Endothelial cell of umbilical vein (primary cell): ENCODE measurements around the gene IL4R. TPM values are rescaled to one million over a fixed set of nuclear protein-coding genes. Genes with fewer than 3 reads are reported as not detected.

Experiments
- BruUV-seq: library from RNA; stranded (reverse); fragments of 400-500 nt; replicated peaks from 2 replicates; lab custom pipeline; 2021; lab: Mats Ljungman, UMichigan
- CTCF ChIA-PET: fragments of 300-600, 350-600 bp; sonication (Branson Sonifier 250); formaldehyde crosslinking; loops from one replicate; lab custom pipeline; 2021; ENCODE audit warnings: antibody characterized with exemption, inconsistent platforms; lab: Charles Lee
- POLR2A ChIA-PET: fragments of 300-600, 350-600 bp; sonication (Branson Sonifier 250); formaldehyde crosslinking; loops from one replicate; lab custom pipeline; 2021; ENCODE audit warnings: antibody characterized with exemption, inconsistent platforms; lab: Charles Lee
- DNase-seq: peaks from one replicate; pipeline ENCODE4 v3.0.0-alpha.2; 2011; ENCODE audit warnings: low read depth, low spot score
- FAIRE-seq: peaks from 2 replicates; lab custom pipeline; 2011; peaks lifted over from hg19 to GRCh38; lab: Jason Lieb, UNC
- H2AFZ ChIP-seq: 2 replicates; pipeline ENCODE4 v1.6.0; 2012; ENCODE audit warnings: low read depth, low read length, control low read depth, inconsistent platforms
- H3K27ac ChIP-seq: 2 replicates; pipeline ENCODE4 v1.5.1; 2011; ENCODE audit warnings: low read depth, mild to moderate bottlenecking, control low read depth, low read length, moderate library complexity; ENCODE audit not compliant: insufficient read depth
- H3K27me3 ChIP-seq, 2 experiments: 2 replicates each; pipeline versions ENCODE4 v1.6.0 to v1.6.1; 2011; ENCODE audit warnings: low read length in 2 of 2, mixed read lengths in 1 of 2; ENCODE audit not compliant: control insufficient read depth in 2 of 2, insufficient read depth in 2 of 2
- H3K36me3 ChIP-seq, 2 experiments: 2 replicates in 1 of 2; 3 replicates in 1 of 2; pipeline ENCODE4 v1.5.1; 2011; ENCODE audit warnings: low read length in 2 of 2, mild to moderate bottlenecking in 1 of 2, moderate library complexity in 1 of 2; ENCODE audit not compliant: control insufficient read depth in 2 of 2, insufficient read depth in 2 of 2; ENCODE audit errors: extremely low read depth in 1 of 2
- H3K4me1 ChIP-seq: 3 replicates; pipeline ENCODE4 v1.5.1; 2011; ENCODE audit warnings: mild to moderate bottlenecking, low read length; ENCODE audit not compliant: control insufficient read depth, insufficient read depth; ENCODE audit errors: extremely low read depth
- H3K4me2 ChIP-seq: 2 replicates; pipeline ENCODE4 v1.6.1; 2011; ENCODE audit warnings: low read length, control low read depth, mixed read lengths; ENCODE audit not compliant: insufficient read depth
- H3K4me3 ChIP-seq, 3 experiments: fragments of 200-600 bp in 1 of 3; sonication (generic), shearing (Covaris generic) in 1 of 3; replicated peaks in 1 of 3; 2 replicates each; pipeline ENCODE4 v1.5.1; 2011 to 2016; ENCODE audit warnings: control low read depth in 3 of 3, low read length in 3 of 3, mild to moderate bottlenecking in 2 of 3, inconsistent platforms in 1 of 3, low read depth in 1 of 3, moderate library complexity in 1 of 3; ENCODE audit not compliant: insufficient read depth in 1 of 3
- H3K79me2 ChIP-seq: 2 replicates; pipeline ENCODE4 v1.6.0; 2012; ENCODE audit warnings: low read length, inconsistent platforms; ENCODE audit not compliant: control insufficient read depth, insufficient read depth
- H3K9ac ChIP-seq: replicated peaks from 2 replicates; pipeline ENCODE3; 2011; ENCODE audit warnings: low read length, control low read depth; ENCODE audit not compliant: insufficient read depth; ENCODE audit errors: extremely low read depth
- H3K9me1 ChIP-seq: replicated peaks from 3 replicates; pipeline ENCODE4 v1.6.0; 2011; ENCODE audit warnings: mild to moderate bottlenecking, low read length; ENCODE audit not compliant: control insufficient read depth, insufficient read depth; ENCODE audit errors: extremely low read depth
- H3K9me3 ChIP-seq: replicated peaks from 2 replicates; pipeline ENCODE4 v1.5.1; 2012; ENCODE audit warnings: low read length, inconsistent platforms; ENCODE audit not compliant: control insufficient read depth, insufficient read depth
- H4K20me1 ChIP-seq: replicated peaks from 2 replicates; pipeline ENCODE3; 2011; ENCODE audit warnings: mild to moderate bottlenecking, low read length; ENCODE audit not compliant: control insufficient read depth, insufficient read depth; ENCODE audit errors: extremely low read depth
- CTCF ChIP-seq, 2 donors: IDR thresholded peaks; 1 replicate in 1 of 2; 2 replicates in 1 of 2; pipeline ENCODE4 v1.5.1; 2011; ENCODE audit warnings: low read length in 2 of 2, mild to moderate bottlenecking in 2 of 2, moderate library complexity in 2 of 2, control low read depth in 1 of 2, inconsistent platforms in 1 of 2, low read depth in 1 of 2; ENCODE audit not compliant: insufficient read depth in 1 of 2; ENCODE audit errors: extremely low read depth in 1 of 2
- EZH2 ChIP-seq: IDR thresholded peaks from 2 replicates; pipeline ENCODE4 v1.6.1; 2012; ENCODE audit warnings: borderline replicate concordance, low read depth, mild to moderate bottlenecking, moderate library complexity, low read length, inconsistent platforms; ENCODE audit not compliant: severe bottlenecking
- FOS ChIP-seq: IDR thresholded peaks from 2 replicates; pipeline ENCODE4 v1.6.1; 2011; ENCODE audit warnings: mild to moderate bottlenecking, low read length, moderate library complexity, borderline replicate concordance; ENCODE audit not compliant: insufficient read depth
- GATA2 ChIP-seq: IDR thresholded peaks from 2 replicates; pipeline ENCODE4 v1.7.0; 2011; ENCODE audit warnings: low read depth, mild to moderate bottlenecking, moderate library complexity, mixed read lengths, low read length; ENCODE audit not compliant: insufficient read length, insufficient read depth
- JUN ChIP-seq: IDR thresholded peaks from 2 replicates; pipeline ENCODE4 v1.6.1; 2011; ENCODE audit warnings: borderline replicate concordance, low read depth; ENCODE audit not compliant: insufficient read length, insufficient read depth
- MYC ChIP-seq: IDR thresholded peaks from one replicate; pipeline ENCODE4 v1.6.1; 2011; ENCODE audit warnings: mild to moderate bottlenecking, low read depth, low read length
- POLR2A ChIP-seq: IDR thresholded peaks from 2 replicates; pipeline ENCODE4 v1.6.1; 2012; ENCODE audit warnings: low read depth, mild to moderate bottlenecking, control low read depth, low read length
- POLR2AphosphoS5 ChIP-seq: IDR thresholded peaks from 2 replicates; pipeline ENCODE4 v1.6.1; 2012; ENCODE audit warnings: low read depth, mild to moderate bottlenecking, control low read depth, low read length, moderate library complexity; ENCODE audit not compliant: insufficient read depth
- dilution Hi-C: fragments of 300-500 bp; cut with MboI; formaldehyde crosslinking; loops from one replicate; pipeline ENCODE4 v1.15.0; 2019; ENCODE audit warnings: low sequenced_read_pairs; ENCODE audit not compliant: extremely low pct_ligation_motif_present
- intact Hi-C: fragments of 100-400 bp; cut with micrococcal nuclease; formaldehyde crosslinking; loops from one replicate; pipeline ENCODE4 v1.10.0; 2022
- polyA plus RNA-seq, 4 experiments: library from polyadenylated mRNA; depleted of rRNA in 3 of 4; stranded (reverse) in 3 of 4; unstranded in 1 of 4; fragments of >200 nt; gene quantifications; 2 replicates each; pipeline versions ENCODE4 v1.2.1 to v1.2.3, GENCODE V29; 2011 to 2012; ENCODE audit warnings: missing spikeins in 1 of 4
- total RNA-seq: library from RNA; stranded (reverse); gene quantifications from 2 replicates; pipeline ENCODE4 v1.2.3, GENCODE V29; 2021
- TF ChIP-seq, protein P1 (sequence below): IDR thresholded peaks from 2 replicates; pipeline ENCODE4 v1.6.1; 2011; ENCODE audit not compliant: insufficient read depth, insufficient read length

Gene IL4R
- total and polyA plus RNA-seq, 2 donors (not counting 3 experiments of a cell fraction or from before 2014, with no cell fraction given): 138 to 139 TPM

DNA sequence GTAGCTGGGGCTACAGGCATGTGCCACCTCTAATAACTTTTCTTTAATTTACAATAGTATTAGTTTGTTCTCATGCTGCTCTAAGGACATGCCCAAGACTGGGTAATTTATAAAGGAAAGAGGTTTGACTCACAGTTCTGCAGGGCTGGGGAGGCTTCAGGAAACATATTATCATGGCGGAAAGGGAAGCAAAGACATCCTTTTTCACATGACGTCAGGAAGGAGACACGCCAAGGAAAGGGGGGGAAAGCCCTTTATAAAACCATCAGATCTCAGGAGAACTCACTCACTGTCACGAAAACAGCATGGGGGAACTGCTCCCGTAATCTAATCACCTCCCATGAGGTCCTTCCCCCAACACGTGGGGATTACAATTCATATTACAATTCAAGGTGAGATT lies 18.3 kb downstream of the IL4R start:
- peaks cover 52% of the 10 kb centered on the region for H3K4me1 ChIP-seq
- peak overlapping the region; percentile 84 for H3K27ac ChIP-seq
- H3K4me3 ChIP-seq: no peak overlapping the region
- ChIA-PET CTCF (no interaction called here), POLR2A (no interaction called here)
- intact Hi-C loops (loop anchor here (1.0 to 5.0 kb wide), 4 partner anchors 17 to 97 kb away; no protein-coding TSS in a partner anchor), dilution Hi-C loops (no loop called here)
- H2AFZ ChIP-seq: no peak overlapping the region
- BruUV-seq: no TSS peak
- no peaks in the 10 kb centered on the region for H3K9me3 ChIP-seq
- no peaks in the 10 kb centered on the region for H3K27me3 ChIP-seq
- H3K79me2 ChIP-seq: peaks cover 72% of the 10 kb centered on the region
- peaks cover 13 to 19% of the 10 kb centered on the region in 2 experiments for H3K36me3 ChIP-seq
- peak overlapping the region; percentile 51 for H3K9ac ChIP-seq
- no peaks in the 10 kb centered on the region for H3K9me1 ChIP-seq
- no peaks in the 10 kb centered on the region for H4K20me1 ChIP-seq
- peak overlapping the region; percentile 54 for H3K4me2 ChIP-seq
- FAIRE-seq (peak; percentile 78), DNase-seq (peak; percentile 97)
- TF ChIP-seq CTCF (IDR thresholded peaks at IDR 0.05; ENCODE audit: extremely low read depth in 1 of 2, insufficient read depth in 1 of 2, low read depth in 1 of 2, low read length in 2 of 2): no peak
- no peak for TF ChIP-seq EZH2
- peak; percentile 80 for TF ChIP-seq FOS
- peak; percentile 63 for TF ChIP-seq POLR2AphosphoS5
- TF ChIP-seq, protein P1, sequence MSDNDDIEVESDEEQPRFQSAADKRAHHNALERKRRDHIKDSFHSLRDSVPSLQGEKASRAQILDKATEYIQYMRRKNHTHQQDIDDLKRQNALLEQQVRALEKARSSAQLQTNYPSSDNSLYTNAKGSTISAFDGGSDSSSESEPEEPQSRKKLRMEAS: peak; percentile 42
- TF ChIP-seq MYC: peak; percentile 3
- TF ChIP-seq JUN: peak; percentile 75
- peak; percentile 80 for TF ChIP-seq GATA2
- peak; percentile 54 for TF ChIP-seq POLR2A
